ENCODE measurements around the gene MARK3. TPM values are rescaled to one million over a fixed set of nuclear protein-coding genes. Genes with fewer than 3 reads are reported as not detected.

Gene MARK3
- total and polyA plus RNA-seq, 2 of the 4 experiments (the other 2 are of a cell fraction), result 78.5 to 80.5 TPM

- Histone ChIP-seq H3K9ac (ENCODE audit: low read depth, low read length) (no peak overlapping the region), H3K4me2 (ENCODE audit: low read depth, low read length) (no peak overlapping the region), H4K91ac (ENCODE audit: insufficient read depth, low read depth, low read length) (no peak overlapping the region), H4K20me1 (ENCODE audit: insufficient read depth, low read length) (no peaks in the 10 kb centered on the region; the same call in 1 of the 2 replicates), H2BK120ac (ENCODE audit: low read depth, low read length) (no peak overlapping the region), H3K27ac (ENCODE audit: insufficient read depth, low read length) (no peak overlapping the region; the same call in 1 of the 2 replicates), H3K4me3 (ENCODE audit: insufficient read depth, low read depth, low read length) (no peak overlapping the region), H3K23ac (ENCODE audit: low read depth, low read length) (no peak overlapping the region), H3K9me3 (ENCODE audit: control insufficient read depth, insufficient read depth, low read length) (no peaks in the 10 kb centered on the region), H4K8ac (ENCODE audit: low read depth in 2 of 2, low read length in 2 of 2) (no peak overlapping the region), H2AK5ac (ENCODE audit: low read depth, low read length) (peak overlapping the region; percentile 43; the same call in 1 of the 2 replicates), H3K56ac (ENCODE audit: extremely low read depth, insufficient read depth, low read length) (no peak overlapping the region), H2BK15ac (ENCODE audit: low read depth, low read length) (no peak overlapping the region), H3K9me1 (ENCODE audit: insufficient read depth, low read length) (no peaks in the 10 kb centered on the region), H3K14ac (replicated peaks; ENCODE audit: low read depth, low read length) (no peak overlapping the region), H2AFZ (replicated peaks; ENCODE audit: low read length, poor library complexity) (no peak overlapping the region), H4K5ac (ENCODE audit: low read depth, low read length) (no peak overlapping the region), H3K4me1 (ENCODE audit: control insufficient read depth, insufficient read depth, low read length) (peaks cover 19% of the 10 kb centered on the region), H3K79me1 (ENCODE audit: low read depth in 1 of 2, low read length in 2 of 2) (peaks cover 0 to 2% of the 10 kb centered on the region in 2 experiments; a peak in 1 of 4 replicates), H2AK9ac (replicated peaks; ENCODE audit: low read depth, low read length, poor library complexity) (peak overlapping the region; percentile 72), H2BK20ac (ENCODE audit: low read depth, low read length) (no peak overlapping the region), H3K18ac (ENCODE audit: low read depth, low read length) (no peak overlapping the region), H3K36me3 (ENCODE audit: control insufficient read depth, insufficient read depth, low read length) (peaks cover 9% of the 10 kb centered on the region; the same call in 1 of the 2 replicates), H2BK5ac (ENCODE audit: low read depth, low read length, poor library complexity, severe bottlenecking) (no peak overlapping the region), H3K27me3 (ENCODE audit: control insufficient read depth, insufficient read depth, low read length) (no peaks in the 10 kb centered on the region), H3K4ac (ENCODE audit: low read depth, low read length) (no peak overlapping the region)
- intact Hi-C loops (cut with micrococcal nuclease), result no loop called here
- CTCF ChIA-PET, result no interaction called here
- DNase-seq (peak; percentile 55), ATAC-seq (ENCODE audit: low read depth) (0 out of 2 replicates have a peak, but pooled peaks have one; percentile 10)
- dilution Hi-C loops (cut with HindIII; ENCODE audit: low sequenced_read_pairs, unreplicated experiment), result no loop called here
- TF ChIP-seq POLR2A (IDR thresholded peaks at IDR 0.05; ENCODE audit: low read depth, low read length), result no peak
- TF ChIP-seq BHLHE40 (IDR thresholded peaks at IDR 0.05; ENCODE audit: low read depth, low read length), result peak; percentile 57; the same call in 1 of the 2 replicates
- no TSS peak for BruUV-seq (replicated peaks)
- WGBS, 2 experiments (ENCODE audit: extremely low coverage in 2 of 2, insufficient read length in 1 of 2), result 98% methylated on average over 4 of the region's 18 CpGs; no CpG with 5 or more reads in 1 of the 2 experiments
- POLR2A ChIA-PET (ENCODE audit: unreplicated experiment), result no interaction called here
- in situ Hi-C loops (cut with MboI; ENCODE audit: low sequenced_read_pairs), result no loop called here
Observed at GRCh38 chr14:103537175-103537990, 152.2 kb downstream of the MARK3 start.

Data from IMR-90 (cell line).